ENCODE measurements around the gene MYLIP.

Gene MYLIP

DNA sequence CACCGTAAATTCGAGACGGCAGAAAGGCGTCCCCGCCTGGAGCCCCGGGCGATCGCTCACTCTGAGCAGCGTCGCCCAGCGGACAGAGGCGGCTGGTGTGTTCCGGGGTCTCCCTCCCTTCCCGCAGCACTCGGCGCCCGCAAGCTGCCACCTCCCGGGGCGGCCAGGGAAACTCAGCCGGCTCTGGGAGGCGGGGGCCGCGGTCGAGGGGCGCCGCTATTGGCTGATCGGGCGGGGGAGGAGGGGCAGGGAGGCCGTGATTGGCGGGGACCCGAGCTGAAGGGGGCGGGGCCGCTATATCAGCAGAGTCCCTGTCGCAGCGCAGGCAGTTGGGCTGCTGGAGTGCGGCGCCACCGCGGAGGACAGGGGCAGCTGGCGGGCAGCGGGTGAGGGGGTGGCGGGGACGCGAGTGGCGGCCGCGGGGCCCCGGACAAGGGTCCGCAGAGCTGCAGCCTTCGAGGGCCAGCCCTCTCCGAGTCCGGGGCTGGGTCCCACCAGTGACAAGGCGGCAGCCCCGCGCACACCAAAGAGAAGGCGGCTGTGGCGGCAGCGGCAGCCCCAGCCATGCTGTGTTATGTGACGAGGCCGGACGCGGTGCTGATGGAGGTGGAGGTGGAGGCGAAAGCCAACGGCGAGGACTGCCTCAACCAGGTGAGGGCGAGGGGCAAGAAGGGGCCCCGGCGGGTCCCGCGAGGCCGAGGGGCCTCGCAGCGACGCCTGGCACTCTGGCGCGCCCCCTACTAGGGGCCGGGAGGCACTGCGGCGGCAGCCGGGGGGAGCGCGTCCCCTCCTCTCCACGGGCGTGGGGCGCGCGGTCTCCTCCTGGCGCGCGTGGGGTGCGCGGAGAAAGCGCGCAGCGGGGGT lies at the start of gene MYLIP:
MYLIP (plus strand) TSS at position 328 of the 864 bp plus-strand sequence; CDS start at position 565, 237 bp downstream.
- peak; percentile 87 for DNase-seq

DNA sequence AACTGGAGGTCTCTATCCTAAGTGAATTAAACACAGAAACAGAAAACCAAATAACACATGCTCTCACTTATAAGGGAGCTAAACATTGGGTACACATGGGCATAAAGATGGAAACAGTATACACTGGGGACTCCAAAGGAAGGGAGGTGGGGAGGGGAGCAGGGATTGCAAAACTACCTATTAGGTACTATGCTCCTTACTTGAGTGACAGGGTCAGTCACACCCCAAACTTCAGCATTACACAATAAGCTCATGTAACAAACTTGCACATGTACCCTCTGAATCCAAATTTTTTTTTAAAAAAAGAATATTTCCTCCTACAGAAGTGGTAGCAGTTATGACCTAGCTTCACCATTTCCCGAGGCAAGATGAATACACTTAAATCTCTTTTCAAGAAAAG lies 49.5 kb upstream of the MYLIP start:
- no peak for DNase-seq

DNA sequence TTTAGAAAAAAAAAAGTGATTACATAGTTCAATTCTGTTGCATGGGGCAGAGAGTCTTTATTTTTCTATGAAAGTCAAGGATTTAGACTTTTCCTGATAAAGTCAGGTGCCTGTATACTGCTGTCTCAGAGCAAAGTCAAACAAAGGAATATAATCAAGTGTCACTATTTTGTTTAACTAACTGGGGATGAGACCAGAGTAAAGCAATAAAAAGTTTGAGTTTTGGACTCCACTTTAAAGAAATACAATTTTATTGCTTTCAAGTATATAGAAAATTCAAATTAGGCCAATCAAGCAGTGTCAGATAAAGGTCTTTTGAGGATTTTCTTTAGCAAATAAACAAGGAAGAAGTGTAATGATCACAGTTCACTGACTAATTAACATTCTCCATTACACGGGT lies 48.7 kb upstream of the MYLIP start:
- no peak for DNase-seq

DNA sequence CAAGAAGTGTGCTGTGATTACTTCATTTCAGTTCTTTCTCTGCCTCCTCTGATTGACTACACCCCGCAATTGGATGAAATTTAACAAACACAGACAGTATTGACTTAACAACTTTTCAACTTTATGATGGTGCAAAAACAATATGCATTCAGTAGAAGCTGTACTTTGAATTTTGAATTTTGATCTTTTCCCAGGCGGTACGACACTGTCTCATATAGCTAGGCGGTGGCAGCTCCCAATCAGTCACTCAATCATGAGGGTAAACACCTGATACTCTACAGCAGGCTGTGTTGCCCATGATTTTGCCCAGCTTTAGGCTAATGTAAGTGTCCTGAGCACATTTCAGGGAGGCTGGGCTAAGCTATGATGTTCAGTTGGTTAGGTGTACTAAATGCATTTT lies 47.6 kb upstream of the MYLIP start:
- DNase-seq, result no peak

DNA sequence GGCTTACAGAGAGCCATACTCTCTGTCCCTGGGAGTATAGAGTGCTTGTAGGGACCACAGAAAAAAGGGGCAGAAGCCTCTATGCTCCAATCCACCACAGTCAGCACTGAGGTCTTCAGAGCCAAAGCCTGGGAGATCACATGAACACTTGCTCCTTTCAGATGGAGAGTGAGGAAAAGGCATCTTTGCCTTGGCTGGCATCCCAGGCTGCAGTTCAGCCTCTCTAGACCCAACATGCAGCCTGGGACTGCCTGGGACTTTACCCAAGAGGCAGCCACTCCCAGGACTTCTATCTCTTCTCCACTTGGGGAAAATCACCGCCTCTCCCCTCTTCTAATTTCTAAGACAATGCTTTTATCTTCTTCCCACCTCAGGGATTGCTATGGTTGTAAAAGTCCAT lies 46.5 kb upstream of the MYLIP start:
- DNase-seq, result no peak

DNA sequence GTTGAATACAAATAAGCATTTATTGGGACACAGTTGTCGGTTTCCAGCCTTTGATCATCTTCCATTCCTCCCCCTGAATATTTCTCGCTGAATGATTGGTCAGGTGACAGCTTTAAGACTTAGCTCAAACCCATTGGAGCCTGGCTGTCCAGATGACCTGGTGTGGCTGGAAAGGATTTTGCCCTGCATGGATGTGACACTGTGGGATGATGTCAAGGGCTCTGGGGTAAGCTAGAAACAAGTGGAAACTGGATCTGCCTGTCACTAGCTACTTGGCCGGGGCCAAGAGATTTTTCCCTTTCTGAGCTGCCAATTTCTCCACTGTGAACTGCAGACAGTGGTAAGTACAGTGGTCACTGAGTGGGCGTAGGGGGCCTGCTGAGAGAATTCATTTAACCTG lies 41.9 kb upstream of the MYLIP start:
- no peak for DNase-seq

DNA sequence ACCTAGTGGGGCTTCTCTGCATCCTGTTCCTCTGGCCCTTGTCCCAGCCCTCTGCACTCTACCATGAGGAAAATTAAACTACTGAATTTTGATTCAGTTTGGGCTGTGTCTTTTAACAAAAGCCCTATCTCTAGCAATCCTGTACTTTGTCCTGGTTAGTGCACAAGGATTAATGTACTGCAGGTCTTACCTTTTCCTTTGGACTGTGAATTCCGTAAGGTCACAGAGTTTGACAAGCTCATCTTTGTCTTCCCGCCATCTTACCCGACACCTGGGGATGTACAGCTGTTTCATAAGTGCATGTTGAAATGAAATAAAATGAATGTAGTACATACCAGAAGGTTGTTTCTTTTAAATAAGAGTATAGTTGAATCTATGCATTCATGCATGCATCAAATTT lies 41.5 kb upstream of the MYLIP start:
- DNase-seq, result no peak

DNA sequence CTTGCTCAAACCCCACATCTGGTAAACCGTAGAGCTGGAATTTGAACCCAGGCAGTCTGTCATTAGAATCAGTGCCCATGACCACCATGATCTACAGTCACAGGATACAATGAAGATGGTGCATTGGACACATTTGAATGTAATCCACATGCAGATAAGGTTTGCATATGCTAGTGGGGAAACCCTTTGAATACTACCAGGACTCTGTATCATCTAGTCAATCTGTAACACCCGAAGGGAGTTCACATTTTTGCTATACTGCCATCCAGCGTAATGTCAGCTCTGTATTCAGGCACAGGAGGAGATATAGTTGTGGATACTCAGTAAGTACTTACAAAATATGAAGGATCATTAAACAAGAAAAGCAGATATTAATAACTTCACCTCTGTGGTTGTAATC lies 40.5 kb upstream of the MYLIP start:
- DNase-seq, result no peak

DNA sequence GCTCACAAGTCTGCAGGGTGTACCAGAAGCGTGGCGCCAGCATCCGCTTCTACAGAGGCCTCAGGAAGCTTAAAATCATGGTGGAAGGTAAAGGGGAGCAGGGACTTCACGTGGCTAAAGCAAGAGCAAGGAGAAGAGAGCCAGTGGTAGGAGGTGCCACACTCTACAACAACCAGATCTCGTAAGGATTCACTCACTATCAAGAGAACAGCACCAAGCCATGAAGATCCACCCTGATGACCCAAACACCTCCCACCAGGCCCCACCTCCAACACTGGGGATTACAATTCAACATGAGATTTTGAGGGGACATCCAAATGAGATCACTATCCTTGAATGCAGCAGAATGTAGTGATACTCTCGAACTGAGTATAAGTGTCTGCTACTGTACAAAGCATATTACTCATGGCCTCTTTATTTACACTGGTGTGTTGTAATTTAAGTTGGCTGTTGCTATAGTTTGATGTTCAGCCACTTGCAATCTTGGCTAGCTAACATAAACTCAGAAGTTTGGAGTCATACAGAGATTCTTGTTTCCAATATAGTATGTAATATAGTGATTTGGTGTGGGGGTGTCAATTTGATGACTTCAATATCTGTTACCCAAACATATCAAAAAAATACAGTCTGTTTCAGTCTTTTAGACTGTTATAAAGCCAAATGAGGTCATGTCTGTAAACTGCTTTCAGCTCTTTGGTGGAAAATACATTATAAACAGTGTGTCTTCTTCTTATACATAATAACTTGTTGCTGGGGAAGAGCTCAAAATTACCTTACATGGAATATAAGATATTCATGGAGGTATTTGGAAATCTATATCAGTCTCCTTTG lies 39.4 kb upstream of the MYLIP start:
- DNase-seq, result no peak

DNA sequence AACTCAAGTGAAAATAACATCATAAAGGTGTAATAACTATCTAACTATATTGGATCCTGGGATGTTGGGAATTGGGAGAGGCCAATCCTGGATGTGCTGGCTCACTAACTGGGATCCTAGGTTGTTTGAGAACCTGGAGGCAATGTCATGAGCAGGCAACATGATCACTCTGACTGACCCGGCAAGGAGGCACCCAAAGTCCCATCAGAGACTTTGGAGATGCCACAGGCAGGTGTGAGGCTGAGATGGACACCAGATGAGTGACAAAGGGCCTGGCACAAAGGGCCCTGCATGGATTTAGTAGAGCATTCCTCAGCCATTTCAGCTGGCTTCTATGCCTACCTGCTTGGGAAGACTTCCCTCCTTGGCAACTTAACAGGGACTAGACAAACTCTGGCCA lies 38.4 kb upstream of the MYLIP start:
- no peak for DNase-seq

DNA sequence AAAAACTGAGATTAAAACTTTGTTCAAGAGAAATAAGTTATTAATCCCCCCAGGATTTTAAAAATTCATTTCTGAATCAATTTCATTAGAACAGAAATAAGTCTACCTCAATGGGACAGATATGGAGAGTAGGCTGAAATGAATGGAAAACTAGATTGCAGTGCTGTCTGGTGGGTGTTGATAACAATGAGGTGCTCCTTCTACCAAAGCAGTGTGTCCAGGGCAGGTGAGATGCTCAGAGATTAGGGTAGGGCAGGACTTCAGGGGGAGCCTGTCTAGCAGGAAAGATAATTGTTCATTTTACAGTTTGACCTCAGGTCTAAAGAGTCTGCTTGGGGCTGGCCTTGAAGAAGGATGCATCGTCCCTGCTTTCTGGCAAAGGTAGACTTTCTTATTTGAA lies 38.0 kb upstream of the MYLIP start:
- DNase-seq, result no peak

DNA sequence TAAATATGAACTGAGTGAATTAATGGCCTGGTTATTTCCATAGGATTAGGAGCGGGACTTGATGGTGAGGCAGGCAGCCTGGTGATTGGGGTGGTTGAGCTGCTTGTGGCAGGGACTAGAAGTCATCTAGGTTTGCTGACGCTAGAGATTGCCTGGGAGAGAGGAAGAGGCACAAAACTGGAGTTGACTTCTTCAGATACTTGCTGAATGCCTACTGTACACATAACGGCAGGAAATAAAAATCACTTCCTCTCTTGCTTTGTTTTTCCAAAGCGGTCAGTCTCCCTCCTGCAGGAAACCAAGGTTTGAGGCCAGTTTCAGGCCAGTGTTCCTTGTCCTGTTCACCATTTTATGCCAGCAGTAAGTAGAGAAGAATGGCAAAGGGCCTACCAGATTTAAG lies 36.7 kb upstream of the MYLIP start:
- DNase-seq, result peak; percentile 33

DNA sequence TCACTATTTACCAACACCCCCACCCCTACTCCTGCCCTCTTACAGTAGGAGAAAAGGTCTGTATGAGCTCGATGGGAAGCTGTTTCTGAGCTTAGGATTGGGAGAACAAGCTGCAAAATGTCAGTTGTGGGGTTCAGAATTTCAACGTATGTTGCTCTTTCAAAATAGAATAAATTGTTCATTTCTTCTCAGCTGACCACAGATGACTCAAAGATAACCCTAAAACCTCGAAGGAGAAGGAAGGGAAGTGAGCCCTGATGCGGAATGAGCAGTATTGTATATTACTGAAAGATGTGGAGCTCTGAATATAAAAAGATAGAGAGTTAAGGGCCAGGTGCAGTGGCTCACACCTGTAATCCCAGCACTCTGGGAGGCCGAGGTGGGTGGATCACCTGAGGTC lies 35.9 kb upstream of the MYLIP start:
- peak; percentile 10 for DNase-seq

DNA sequence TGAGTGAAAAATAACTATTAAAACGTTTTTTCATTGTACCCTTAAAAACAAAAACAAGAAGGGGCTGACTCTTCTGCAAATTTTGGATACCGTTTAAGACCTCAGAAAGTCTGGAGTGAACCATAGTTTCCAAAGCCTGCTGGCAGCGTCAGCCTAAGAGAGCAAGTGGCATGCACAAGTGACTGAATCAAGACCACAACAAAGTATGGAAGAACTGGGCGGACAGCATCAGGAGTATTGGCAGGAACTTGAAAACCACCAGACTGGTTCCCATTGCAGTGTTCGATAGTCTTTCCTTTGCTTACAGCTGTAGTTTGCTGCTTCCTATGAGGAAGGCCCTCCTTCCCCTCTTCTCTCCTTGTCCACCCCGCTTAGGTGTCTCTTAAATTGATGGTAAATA lies 33.7 kb upstream of the MYLIP start:
- DNase-seq, result no peak

DNA sequence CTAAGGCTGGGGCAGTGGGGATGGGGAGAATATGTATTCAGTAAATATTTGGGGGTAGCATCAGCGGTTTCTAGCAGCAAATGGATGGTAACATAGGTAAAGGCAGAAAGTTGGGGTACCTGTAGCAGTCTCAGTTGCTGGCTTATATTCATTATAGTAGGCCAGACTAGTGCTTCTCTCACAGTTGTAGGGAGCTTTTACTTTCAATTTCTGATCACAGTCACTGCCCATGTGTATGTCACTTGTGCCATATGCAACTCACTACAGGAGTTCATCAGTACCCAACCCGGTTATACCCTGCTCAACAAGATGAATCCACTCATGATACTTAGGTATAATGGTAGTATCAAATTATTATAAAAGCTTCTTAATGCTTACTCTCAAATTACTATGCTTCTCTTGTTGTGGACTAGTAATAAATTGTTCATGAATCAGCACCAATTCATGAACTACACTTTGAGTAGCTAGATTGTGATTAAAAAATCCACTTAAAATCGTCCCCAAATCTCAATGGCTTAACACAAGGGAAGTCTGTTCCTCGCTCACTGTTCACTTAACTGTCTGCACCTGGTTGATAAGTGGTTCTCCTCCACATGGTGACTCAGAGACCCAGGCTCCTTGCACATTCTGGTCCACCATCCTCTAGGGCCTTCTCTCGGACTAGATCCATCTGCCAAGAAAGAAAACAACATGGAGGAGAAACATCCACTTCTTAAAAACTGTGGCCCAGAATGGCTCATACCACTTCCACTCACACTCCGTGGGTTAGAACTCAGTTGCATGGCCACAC lies 31.3 kb upstream of the MYLIP start:
- no peak for DNase-seq

DNA sequence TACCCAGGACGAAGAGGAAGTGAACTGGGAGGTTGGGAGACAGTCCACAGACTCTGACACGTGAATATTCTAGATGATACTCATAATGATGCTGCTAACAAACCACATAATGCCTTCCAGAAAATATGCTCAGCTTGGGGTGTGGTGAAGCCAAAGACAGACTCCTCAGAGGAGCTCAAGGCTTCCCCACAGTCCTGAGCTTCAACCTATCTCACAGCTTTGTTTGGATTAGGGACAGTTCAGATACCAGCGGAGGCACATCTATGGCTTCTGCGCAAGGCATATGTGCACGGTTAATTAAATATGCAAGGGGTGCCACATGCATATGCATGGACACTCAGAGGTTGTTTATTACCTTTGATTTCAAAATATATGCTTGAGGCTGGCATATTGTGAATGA lies 30.7 kb upstream of the MYLIP start:
- DNase-seq, result no peak

DNA sequence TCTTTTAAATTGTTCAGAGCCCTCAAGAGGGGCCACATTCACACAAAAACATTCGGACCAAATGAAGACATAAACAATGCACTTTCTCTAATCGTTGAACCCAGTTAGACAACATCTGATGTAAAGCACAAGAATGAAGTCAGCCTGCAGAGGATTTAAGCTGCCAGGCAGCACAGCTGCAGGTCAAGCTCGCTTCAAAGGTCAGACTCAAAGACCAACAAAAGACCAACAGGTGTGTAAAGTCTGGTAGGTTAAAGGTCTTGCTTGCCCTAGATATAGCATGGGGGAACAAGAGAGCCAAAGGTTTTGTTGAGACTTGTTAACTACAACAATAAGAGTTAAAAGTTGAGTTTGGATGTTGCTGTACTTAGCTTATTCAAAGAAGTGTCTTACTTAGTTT lies 26.7 kb upstream of the MYLIP start:
- no peak for DNase-seq

DNA sequence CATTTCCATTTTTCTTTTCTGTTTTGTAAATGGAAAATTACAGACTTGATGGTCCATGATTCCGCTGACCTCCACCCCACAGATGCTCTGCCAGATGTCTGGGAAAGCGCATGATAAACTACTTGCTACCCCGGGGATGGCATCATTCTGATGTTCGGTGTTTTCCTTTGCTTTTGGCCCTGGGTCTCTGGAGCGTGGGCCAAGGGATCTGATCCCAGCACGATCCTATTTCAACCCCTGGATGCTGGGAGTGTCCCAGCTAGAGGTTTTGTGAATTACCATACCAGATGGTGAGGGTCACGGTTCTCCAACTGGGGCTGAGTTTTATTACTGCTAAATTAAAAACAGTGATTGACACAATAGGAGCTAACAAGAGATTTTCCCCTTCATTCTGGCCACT lies 25.2 kb upstream of the MYLIP start:
- DNase-seq, result no peak

DNA sequence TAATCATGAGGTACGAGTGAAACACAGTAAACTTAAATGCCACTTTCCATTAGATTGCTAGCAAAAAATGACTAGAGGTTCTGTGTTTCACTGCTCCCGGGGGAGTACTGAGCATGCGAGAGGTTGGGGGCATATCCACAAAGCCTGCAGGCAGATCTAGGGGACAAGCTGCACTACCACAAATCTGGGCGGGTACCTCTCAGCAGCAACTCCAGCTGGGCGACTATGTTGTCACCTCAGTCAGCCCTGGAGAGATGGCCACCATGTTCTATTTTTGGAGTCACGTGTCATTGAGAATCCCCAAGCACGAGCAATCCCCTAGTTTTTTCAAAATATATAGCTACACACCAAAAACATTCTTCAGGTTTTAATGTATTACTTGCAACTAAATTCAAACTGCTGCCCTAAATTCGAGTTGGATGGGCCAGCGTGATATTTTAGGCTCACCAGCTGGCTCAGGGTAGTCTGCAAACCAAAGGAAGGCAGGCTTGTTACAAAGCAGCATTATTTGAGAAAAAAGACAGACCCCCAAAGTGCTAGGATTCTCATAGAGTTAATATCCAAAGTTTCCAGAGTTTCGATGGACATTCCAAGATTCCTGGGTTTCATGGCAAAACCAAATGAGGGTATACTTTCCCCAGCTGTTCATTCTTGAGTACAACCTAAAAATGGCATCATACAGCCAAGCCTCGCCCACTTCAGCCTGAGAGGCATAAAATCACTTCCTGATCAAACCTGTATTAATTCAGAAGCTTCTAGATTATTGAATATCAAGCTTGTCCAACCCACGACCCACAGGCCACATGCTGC lies 24.1 kb upstream of the MYLIP start:
- no peak for DNase-seq

DNA sequence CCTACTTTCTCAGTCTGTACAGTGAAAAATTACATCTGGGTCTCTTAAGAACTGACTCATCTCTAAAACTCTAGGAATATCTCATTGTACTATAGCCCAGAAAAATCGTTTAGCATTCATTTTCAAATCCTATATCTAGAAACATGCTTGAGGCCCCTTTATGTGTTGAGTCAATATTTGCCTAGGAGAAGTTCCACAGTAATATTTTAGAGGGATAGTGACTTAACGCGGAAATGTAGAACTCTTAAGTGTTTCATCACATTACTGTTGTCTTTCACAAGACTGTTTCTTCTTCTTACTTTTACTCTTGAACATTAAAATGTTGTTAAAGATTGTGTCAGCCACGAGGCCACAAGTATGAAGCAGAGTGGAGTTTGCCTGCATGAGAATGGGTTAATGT lies 23.0 kb upstream of the MYLIP start:
- peak; percentile 60 for DNase-seq

DNA sequence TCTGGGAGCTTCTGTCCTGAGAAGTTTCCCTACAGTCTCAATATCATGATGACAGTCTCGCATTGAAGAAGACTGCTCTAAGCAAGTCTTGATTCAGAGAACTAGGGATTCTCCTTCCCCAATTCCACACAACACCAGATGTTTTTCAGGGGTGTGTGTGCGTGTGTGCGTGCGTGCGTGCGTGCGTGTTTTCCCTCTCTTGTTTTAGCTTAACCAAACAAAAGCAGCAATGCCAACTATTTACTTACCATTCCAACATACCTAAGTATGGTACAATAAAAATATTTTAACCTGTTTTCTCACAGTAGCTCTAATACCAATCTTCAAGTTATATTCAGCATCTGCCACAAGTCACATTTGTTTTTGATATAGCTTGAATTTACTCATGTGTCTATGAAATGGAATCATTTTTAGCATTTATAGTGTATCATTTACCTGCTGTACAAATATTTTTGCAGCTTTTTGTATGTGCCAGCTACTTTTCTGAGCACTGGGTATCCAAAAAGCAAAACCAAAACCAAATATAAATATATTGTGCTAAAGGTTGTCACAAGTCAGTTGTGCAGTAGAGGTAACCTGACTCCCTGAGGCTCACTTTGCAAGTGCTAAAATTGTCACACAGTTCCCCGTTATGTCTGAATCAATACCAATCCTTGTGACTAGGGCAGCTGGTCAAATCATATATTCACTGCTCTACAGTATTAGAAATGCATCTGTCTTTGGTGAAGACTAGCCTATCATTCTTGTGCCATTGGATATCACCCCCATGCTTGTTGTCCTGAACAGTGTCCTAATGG lies 21.7 kb upstream of the MYLIP start:
- no peak for DNase-seq

DNA sequence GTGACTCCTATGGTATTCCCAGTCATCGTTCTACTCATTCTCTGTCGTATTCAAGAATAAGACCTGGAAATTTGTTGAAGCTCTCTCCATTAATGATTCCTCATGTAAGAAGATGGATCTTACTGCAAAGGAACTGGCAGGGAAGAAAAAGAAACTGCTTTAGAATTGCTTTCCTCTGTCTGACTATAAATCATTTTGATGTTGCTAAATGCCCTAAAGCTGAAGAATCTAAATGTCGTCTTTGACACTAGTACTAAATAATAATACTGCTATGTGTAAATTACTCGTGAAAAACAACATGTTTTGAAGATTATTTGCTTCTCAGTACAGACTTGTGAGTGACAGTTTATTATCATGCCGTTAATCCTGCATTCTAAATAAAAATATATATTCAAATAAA lies 20.5 kb upstream of the MYLIP start:
- DNase-seq, result no peak
